SJSA1 (cell line): Measurements from ENCODE around the gene ARSK. TPM values are rescaled to one million over a fixed set of nuclear protein-coding genes. Genes with fewer than 3 reads are reported as not detected.

Source experiments
- DNase-seq, 2 experiments: peaks; one replicate each; pipeline ENCODE4 v3.0.0-alpha.2; 2015 to 2020; ENCODE audit warnings: low spot score in 2 of 2, low read depth in 1 of 2
- H3K27ac ChIP-seq: fragments of 250-450 bp; sonication (Bioruptor Pico); 2 replicates; pipeline ENCODE4 v1.5.1; 2020; ENCODE audit warnings: mild to moderate bottlenecking, moderate library complexity
- H3K27me3 ChIP-seq: fragments of 250-450 bp; sonication (Bioruptor Pico); replicated peaks from 2 replicates; pipeline ENCODE4 v1.5.1; 2020; ENCODE audit warnings: mild to moderate bottlenecking, moderate library complexity
- H3K36me3 ChIP-seq: fragments of 250-450 bp; sonication (Bioruptor Pico); 2 replicates; pipeline ENCODE4 v1.5.1; 2020; ENCODE audit warnings: mild to moderate bottlenecking
- H3K4me1 ChIP-seq: fragments of 250-450 bp; sonication (Bioruptor Pico); replicated peaks from 2 replicates; pipeline ENCODE4 v1.6.1; 2021; ENCODE audit warnings: mild to moderate bottlenecking
- H3K4me3 ChIP-seq: fragments of 250-450 bp; sonication (Bioruptor Pico); 2 replicates; pipeline ENCODE4 v1.5.1; 2020; ENCODE audit warnings: mild to moderate bottlenecking
- H3K9me3 ChIP-seq: fragments of 250-450 bp; sonication (Bioruptor Pico); replicated peaks from 2 replicates; pipeline ENCODE4 v1.5.1; 2020; ENCODE audit warnings: mild to moderate bottlenecking
- total RNA-seq: library from RNA; depleted of rRNA; stranded (reverse); fragments of >200 nt; shearing (Covaris generic); gene quantifications from 2 replicates; pipeline ENCODE4 v1.2.3, GENCODE V29; 2014

Gene ARSK
- total RNA-seq, 1 experiment from 2014 or later = 18.9 TPM

DNA sequence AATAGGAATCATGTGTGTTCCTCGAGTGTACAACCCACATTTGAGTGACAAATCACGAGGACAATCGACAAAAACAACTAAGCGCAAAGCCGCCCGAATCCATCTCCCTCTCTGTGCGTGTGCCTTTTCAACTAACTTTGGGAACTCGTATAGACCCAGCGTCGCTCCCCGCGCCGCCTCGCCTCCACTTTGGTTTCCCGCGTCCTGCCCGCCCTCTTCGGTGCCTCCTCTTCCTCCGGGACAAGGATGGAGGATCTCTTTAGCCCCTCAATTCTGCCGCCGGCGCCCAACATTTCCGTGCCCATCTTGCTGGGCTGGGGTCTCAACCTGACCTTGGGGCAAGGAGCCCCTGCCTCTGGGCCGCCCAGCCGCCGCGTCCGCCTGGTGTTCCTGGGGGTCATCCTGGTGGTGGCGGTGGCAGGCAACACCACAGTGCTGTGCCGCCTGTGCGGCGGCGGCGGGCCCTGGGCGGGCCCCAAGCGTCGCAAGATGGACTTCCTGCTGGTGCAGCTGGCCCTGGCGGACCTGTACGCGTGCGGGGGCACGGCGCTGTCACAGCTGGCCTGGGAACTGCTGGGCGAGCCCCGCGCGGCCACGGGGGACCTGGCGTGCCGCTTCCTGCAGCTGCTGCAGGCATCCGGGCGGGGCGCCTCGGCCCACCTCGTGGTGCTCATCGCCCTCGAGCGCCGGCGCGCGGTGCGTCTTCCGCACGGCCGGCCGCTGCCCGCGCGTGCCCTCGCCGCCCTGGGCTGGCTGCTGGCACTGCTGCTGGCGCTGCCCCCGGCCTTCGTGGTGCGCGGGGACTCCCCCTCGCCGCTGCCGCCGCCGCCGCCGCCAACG lies 65.3 kb downstream of the ARSK start, which contains the start of gene GPR150:
Gene GPR150, plus strand, starts transcription at position 58 of the 840 bp plus-strand sequence. Its CDS starts 189 bp downstream, at position 247.
- peaks cover 27% of the 10 kb centered on the region for H3K4me1 ChIP-seq
- no peak within 1 kb of the TSS; the same call in 1 of the 2 replicates for H3K27ac ChIP-seq
- no peaks in the 10 kb centered on the region for H3K36me3 ChIP-seq
- no peaks in the 10 kb centered on the region; the same call in 1 of the 2 replicates for H3K9me3 ChIP-seq
- no peaks in the 10 kb centered on the region for H3K27me3 ChIP-seq
- H3K4me3 ChIP-seq = peak within 1 kb of the TSS; percentile 52
- peak; percentile 50 to 63 for DNase-seq

DNA sequence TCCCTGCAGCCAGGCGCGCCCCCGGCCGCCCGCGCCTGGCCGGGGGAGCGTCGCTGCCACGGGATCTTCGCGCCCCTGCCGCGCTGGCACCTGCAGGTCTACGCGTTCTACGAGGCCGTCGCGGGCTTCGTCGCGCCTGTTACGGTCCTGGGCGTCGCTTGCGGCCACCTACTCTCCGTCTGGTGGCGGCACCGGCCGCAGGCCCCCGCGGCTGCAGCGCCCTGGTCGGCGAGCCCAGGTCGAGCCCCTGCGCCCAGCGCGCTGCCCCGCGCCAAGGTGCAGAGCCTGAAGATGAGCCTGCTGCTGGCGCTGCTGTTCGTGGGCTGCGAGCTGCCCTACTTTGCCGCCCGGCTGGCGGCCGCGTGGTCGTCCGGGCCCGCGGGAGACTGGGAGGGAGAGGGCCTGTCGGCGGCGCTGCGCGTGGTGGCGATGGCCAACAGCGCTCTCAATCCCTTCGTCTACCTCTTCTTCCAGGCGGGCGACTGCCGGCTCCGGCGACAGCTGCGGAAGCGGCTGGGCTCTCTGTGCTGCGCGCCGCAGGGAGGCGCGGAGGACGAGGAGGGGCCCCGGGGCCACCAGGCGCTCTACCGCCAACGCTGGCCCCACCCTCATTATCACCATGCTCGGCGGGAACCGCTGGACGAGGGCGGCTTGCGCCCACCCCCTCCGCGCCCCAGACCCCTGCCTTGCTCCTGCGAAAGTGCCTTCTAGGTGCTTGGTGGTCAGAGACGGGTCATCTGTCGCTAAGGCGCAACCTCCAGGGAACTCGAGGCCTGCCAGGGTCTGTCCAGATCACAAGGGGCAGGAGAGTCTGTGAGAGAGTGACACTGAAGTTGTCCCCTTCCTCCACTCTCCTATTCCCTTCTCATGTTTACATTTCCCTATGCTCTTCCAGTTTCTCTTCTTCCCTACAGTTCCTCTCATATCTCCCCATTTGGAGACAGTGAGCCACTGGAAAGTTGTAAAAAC lies 66.3 kb downstream of the ARSK start:
- Histone ChIP-seq H3K27me3 (no peaks in the 10 kb centered on the region), H3K4me1 (peaks cover 27% of the 10 kb centered on the region), H3K4me3 (peak overlapping the region; percentile 52), H3K9me3 (no peaks in the 10 kb centered on the region; the same call in 1 of the 2 replicates), H3K36me3 (no peaks in the 10 kb centered on the region), H3K27ac (no peak overlapping the region)
- peak in 1 of 2 experiments; percentile 44 for DNase-seq

DNA sequence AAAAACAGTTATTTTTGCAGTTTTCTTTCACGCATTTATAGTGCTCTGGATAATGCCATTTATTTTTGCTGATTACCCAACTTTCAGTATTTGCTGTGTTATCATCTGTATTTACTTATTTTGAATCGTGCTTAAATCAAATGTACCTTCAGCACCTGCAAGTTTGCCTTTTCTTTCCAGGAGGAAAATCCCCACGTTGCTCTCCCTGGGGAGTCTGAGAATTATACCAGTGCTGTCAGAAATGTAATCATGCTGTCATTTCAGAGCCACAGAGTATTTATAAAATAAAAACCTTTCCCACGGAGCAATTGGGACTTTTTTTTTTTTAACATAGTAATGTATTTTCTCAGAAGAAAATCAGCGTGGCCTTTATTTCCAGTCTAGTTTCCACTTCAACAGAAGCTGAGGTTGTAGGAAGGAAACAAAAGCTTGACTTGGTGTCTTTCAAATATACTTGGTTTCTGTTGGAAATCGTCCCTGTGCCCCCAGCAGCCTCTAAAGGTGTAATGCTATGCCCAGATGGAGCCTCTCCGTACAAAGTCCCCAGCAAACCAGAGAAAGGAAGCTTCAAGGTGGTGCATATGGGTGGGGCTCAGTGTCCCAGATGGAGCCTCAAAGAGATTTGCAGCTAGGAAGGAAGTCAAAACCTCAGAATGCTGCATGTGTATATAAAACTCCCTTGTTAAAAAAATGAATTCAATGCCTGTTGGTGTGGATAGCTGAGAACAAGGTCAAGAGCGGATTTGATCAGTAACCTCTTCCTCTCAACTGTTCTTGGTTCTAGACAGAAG lies 67.1 kb downstream of the ARSK start:
- DNase-seq = no peak
- peaks cover 27% of the 10 kb centered on the region for H3K4me1 ChIP-seq
- H3K36me3 ChIP-seq = no peaks in the 10 kb centered on the region
- no peaks in the 10 kb centered on the region for H3K27me3 ChIP-seq
- no peak overlapping the region for H3K27ac ChIP-seq
- H3K9me3 ChIP-seq = no peaks in the 10 kb centered on the region; the same call in 1 of the 2 replicates
- H3K4me3 ChIP-seq = no peak overlapping the region

DNA sequence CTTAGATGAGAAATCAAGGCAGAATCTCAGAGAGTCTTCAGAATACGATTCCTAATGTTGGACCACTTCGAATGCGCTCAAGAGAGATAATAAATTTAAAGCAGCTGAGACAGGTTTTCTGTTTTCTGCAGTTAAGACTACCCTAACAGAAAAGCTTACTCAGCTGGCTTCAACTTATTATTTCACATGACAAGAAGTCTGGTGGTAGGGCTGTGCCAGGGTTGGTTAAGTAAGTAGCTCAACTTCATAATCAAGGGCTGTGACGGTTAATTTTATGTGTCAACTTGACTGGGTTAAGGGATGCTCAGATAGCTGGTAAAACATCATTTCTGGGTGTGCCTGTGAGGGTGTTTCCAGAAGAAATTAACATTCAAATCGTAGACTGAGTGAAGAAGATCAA lies 68.8 kb downstream of the ARSK start:
- DNase-seq = no peak
- Histone ChIP-seq H3K27me3 (no peaks in the 10 kb centered on the region), H3K27ac (no peak overlapping the region), H3K4me3 (no peak overlapping the region), H3K4me1 (peaks cover 27% of the 10 kb centered on the region), H3K9me3 (no peaks in the 10 kb centered on the region; the same call in 1 of the 2 replicates), H3K36me3 (no peaks in the 10 kb centered on the region)

DNA sequence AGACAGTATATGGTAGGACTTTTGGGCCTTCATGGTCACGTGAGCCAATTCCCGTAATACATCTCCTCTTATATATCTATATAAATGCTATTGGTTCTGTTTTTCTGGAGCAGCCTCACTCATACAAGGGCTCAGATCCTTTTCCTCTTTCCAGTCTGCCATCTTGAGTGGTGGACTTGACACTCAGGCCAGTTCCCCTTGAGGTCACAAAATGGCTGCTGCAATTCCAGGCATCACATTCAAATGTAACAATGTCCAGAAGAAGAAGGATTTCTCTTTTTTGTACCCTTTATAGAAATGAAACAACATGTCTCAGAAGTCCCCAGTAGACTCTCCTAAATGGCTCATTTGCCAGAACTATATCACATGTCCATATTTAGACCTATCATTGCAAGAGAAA lies 69.5 kb downstream of the ARSK start:
- no peak overlapping the region for H3K4me3 ChIP-seq
- no peak overlapping the region for H3K27ac ChIP-seq
- H3K4me1 ChIP-seq = peaks cover 27% of the 10 kb centered on the region
- no peaks in the 10 kb centered on the region for H3K27me3 ChIP-seq
- no peak for DNase-seq
- H3K9me3 ChIP-seq = no peaks in the 10 kb centered on the region; the same call in 1 of the 2 replicates
- H3K36me3 ChIP-seq = no peaks in the 10 kb centered on the region

DNA sequence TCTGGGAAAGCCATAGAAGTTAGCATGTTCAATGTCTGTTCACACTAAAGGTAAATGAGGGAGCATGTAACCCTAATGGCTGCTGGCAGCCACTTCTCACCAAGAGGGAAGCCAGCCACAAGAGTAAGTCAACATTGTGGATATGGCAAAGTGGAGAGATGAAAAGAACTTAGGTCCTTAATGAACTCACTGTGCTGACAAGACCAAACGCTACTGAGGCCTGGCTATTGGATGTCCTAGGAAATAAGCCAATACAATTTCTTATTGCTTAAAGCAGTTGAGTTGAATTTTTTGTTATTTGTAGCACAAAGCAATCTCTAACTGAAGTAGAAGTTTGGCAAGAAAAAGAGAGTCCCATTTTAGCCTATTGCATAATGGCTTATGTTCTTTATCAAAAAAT lies 71.8 kb downstream of the ARSK start:
- H3K4me1 ChIP-seq = peaks cover 18% of the 10 kb centered on the region
- DNase-seq = no peak
- H3K36me3 ChIP-seq = no peaks in the 10 kb centered on the region
- H3K4me3 ChIP-seq = no peak overlapping the region
- H3K27me3 ChIP-seq = no peaks in the 10 kb centered on the region
- H3K9me3 ChIP-seq = no peaks in the 10 kb centered on the region
- no peak overlapping the region for H3K27ac ChIP-seq

DNA sequence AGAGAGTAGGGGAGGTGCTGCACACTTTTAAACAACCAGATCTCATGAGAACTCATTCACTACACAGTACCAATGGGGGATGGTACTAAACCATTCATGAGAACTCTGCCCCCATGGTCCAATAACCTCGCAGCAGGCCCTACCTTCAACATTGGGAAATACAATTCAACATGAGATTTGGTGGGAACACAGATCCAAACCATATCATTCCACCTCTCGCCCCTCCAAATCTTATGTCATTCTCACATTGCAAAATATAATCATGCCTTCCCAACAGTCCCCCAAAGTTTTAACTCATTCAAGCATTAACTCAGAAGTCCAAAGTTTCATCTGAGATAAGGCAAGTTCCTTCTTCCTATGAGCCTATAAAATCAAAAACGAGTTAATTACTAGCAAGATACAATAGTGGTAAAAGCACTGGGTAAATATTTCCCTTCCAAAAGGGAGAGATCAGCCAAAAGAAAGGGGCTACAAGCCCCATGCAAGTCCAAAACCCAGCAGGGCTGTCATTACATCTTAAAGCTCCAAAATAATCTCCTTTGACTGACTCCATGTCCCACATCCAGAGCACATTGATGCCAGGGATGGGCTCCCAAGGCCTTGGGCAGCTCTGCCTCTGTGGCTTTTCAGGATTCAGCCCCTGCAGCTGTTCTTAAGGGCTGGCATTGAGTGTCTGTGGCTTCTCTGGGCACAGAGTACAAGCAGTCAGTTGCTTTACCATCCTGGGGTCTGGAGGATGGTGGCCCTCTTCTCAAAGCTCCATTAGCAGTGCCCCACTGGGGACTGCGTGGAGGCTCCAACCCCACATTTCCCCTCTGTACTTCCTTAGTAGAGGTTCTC lies 73.3 kb downstream of the ARSK start:
- no peak for DNase-seq
- Histone ChIP-seq H3K36me3 (no peaks in the 10 kb centered on the region), H3K27me3 (no peaks in the 10 kb centered on the region), H3K27ac (no peak overlapping the region), H3K4me3 (no peak overlapping the region), H3K9me3 (no peaks in the 10 kb centered on the region), H3K4me1 (peaks cover 20% of the 10 kb centered on the region)

DNA sequence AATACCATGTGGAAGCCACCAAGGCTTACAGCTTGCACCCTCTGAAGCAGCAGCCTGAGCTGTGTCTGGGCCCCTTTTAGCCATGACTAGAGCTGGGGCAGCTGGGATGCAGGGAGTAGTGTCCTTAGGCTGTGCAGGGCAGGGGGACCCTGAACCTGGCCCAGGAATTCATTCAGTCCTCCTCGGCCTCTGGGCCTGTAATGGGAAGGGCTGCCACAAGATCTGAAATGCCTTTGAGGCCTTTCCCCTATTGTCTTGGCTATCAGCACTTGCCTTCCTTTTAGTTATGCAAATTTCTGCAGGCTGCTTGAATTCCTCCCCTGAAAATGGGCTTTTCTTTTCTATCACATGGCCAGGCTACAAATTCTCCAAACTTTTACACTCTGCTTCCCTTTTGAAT lies 74.0 kb downstream of the ARSK start:
- H3K4me3 ChIP-seq = no peak overlapping the region
- H3K36me3 ChIP-seq = no peaks in the 10 kb centered on the region
- no peak overlapping the region for H3K27ac ChIP-seq
- H3K4me1 ChIP-seq = peaks cover 20% of the 10 kb centered on the region
- no peaks in the 10 kb centered on the region for H3K27me3 ChIP-seq
- DNase-seq = no peak
- H3K9me3 ChIP-seq = no peaks in the 10 kb centered on the region

DNA sequence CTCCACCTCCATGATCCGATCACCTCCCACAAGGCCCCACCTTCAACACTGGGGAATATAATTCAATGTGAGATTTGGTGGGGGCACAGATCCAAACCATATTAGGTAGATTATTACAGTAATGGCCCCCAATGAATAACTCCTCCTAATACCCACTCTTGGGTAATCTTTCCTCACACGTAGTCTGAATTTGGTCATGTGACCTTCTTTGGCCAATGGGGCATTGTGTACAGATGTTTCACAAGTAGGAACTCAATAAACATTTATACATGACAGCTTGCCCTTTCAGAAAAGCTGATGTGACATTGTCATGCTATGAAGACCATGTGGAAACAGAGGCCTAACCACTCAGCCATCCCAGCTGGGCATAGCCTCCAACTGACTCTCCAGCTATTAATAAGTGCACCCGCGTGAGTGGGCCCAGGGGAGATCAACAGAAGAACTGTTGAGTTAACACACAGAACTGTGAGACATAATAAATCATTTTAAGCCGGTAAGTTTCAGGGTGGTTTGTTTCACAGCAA lies 75.6 kb downstream of the ARSK start:
- H3K36me3 ChIP-seq = no peaks in the 10 kb centered on the region
- peak overlapping the region; percentile 76 for H3K27ac ChIP-seq
- H3K9me3 ChIP-seq = no peaks in the 10 kb centered on the region
- no peaks in the 10 kb centered on the region for H3K27me3 ChIP-seq
- no peak overlapping the region for H3K4me3 ChIP-seq
- no peak for DNase-seq
- H3K4me1 ChIP-seq = peaks cover 20% of the 10 kb centered on the region

DNA sequence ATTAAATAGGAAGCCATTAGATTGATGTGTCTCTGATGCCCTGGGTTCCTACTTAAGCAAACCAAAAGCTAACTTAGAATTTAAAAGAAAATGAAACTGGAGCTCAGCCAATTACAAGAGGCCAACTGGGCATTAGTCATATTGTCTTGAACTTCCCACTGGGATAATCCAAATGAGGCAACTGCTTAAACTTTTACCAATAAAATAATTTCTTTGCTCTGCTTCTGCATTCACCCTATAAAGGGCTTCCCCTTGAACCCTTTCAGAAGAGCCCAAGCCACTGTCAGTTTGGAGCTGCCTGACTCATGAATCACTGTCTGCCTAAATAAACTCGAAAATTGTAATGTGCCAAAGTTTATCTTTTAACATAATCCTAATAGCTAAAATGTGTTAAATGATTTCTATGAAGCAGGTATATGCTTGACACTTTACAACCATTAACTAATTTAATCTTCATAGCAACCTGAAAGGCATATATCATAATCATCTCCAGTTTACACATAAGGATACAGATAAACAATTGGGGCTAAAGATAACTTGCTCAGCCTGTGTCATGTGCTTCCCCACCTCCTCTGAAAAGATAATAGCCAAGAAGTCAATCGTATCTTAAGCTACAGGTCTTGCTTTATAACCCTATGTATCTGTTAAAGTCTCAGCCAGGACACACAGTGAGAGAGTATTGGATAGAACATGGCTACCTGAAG lies 76.5 kb downstream of the ARSK start:
- no peaks in the 10 kb centered on the region for H3K9me3 ChIP-seq
- no peaks in the 10 kb centered on the region for H3K36me3 ChIP-seq
- peaks cover 20% of the 10 kb centered on the region for H3K4me1 ChIP-seq
- peak overlapping the region; percentile 76 for H3K27ac ChIP-seq
- no peak overlapping the region for H3K4me3 ChIP-seq
- H3K27me3 ChIP-seq = no peaks in the 10 kb centered on the region
- DNase-seq = peak in 1 of 2 experiments; percentile 50

DNA sequence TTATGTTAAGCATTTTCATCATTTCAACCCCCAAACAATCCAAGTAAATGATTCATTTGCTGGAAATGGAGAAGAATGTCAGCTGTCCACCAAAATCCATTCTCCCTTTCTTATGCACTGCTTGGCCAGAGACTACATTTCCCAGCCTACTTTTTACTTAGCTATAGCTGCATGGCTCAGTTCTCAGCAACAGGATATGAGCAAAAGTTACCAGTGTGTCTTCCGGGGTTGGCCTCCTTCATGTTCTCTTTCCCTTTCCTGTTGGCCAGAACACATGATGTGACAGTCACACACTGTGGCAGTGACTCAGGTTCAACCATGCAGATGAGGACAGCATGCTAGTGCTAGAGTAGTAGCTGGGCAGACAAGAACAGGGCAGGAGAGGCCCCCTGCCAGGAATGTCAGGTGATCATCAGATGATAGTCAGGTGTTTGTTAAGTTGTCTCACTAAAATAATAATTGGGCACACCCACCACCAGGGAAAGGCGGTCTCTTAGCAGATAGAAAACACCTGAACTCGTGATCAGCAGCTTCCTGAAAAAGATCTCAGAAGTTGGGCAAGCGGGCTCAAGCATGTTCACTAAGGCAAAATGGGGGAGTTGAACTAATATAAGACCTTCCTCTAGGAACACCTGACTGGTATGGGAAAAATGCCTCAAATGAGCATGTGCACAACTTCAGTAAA lies 77.2 kb downstream of the ARSK start:
- Histone ChIP-seq H3K9me3 (no peaks in the 10 kb centered on the region), H3K27ac (peak overlapping the region; percentile 76), H3K4me1 (peaks cover 20% of the 10 kb centered on the region), H3K27me3 (no peaks in the 10 kb centered on the region), H3K36me3 (no peaks in the 10 kb centered on the region), H3K4me3 (no peak overlapping the region)
- DNase-seq = peak; percentile 54 to 63
